Measurements from ENCODE around the gene HS6ST2.

HS6ST2 gene

GRCh38 chrX:132795181-132795580, 163.2 kb downstream of the HS6ST2 start:
- no peak for DNase-seq (ENCODE audit: low spot score)

GRCh38 chrX:132791714-132792113, 166.7 kb downstream of the HS6ST2 start:
- no peak for DNase-seq (ENCODE audit: low spot score)

GRCh38 chrX:132790329-132790728, 168.1 kb downstream of the HS6ST2 start:
- no peak for DNase-seq (ENCODE audit: low spot score)

GRCh38 chrX:132786217-132786616, 172.2 kb downstream of the HS6ST2 start:
- DNase-seq (ENCODE audit: low spot score), result no peak

GRCh38 chrX:132778917-132779316, 179.5 kb downstream of the HS6ST2 start:
- peak; percentile 6 for DNase-seq (ENCODE audit: low spot score)

GRCh38 chrX:132776486-132777210, 181.8 kb downstream of the HS6ST2 start:
- no peak for DNase-seq (ENCODE audit: low spot score)

GRCh38 chrX:132775263-132775823, 183.1 kb downstream of the HS6ST2 start:
- no peak for DNase-seq (ENCODE audit: low spot score)

GRCh38 chrX:132774010-132774714, 184.3 kb downstream of the HS6ST2 start:
- DNase-seq (ENCODE audit: low spot score), result no peak

- no peak for DNase-seq (ENCODE audit: low spot score)
These were observed 188.8 kb downstream of the HS6ST2 start for GRCh38 chrX:132769609-132770008.

GRCh38 chrX:132766452-132766851, 192.0 kb downstream of the HS6ST2 start:
- DNase-seq (ENCODE audit: low spot score), result no peak

- no peak for DNase-seq (ENCODE audit: low spot score)
These were observed 194.9 kb downstream of the HS6ST2 start for GRCh38 chrX:132763528-132763927.

GRCh38 chrX:132758759-132759158, 199.7 kb downstream of the HS6ST2 start:
- no peak for DNase-seq (ENCODE audit: low spot score)

- DNase-seq (ENCODE audit: low spot score), result no peak
These were observed 201.3 kb downstream of the HS6ST2 start for GRCh38 chrX:132757066-132757623.

- no peak for DNase-seq (ENCODE audit: low spot score)
These were observed 202.0 kb downstream of the HS6ST2 start for GRCh38 chrX:132756439-132756838.

- DNase-seq (ENCODE audit: low spot score), result no peak
These were observed 207.3 kb downstream of the HS6ST2 start for GRCh38 chrX:132751063-132751690.

GRCh38 chrX:132750331-132751062, 207.9 kb downstream of the HS6ST2 start:
- DNase-seq (ENCODE audit: low spot score), result no peak

GRCh38 chrX:132749406-132749805, 209.0 kb downstream of the HS6ST2 start:
- no peak for DNase-seq (ENCODE audit: low spot score)

- no peak for DNase-seq (ENCODE audit: low spot score)
These were observed 209.5 kb downstream of the HS6ST2 start for GRCh38 chrX:132748909-132749308.

GRCh38 chrX:132748268-132748667, 210.2 kb downstream of the HS6ST2 start:
- no peak for DNase-seq (ENCODE audit: low spot score)

- DNase-seq (ENCODE audit: low spot score), result no peak
These were observed 212.8 kb downstream of the HS6ST2 start for GRCh38 chrX:132745593-132745992.

- DNase-seq (ENCODE audit: low spot score), result no peak
These were observed 214.0 kb downstream of the HS6ST2 start for GRCh38 chrX:132744470-132744869.

GRCh38 chrX:132743086-132743485, 215.3 kb downstream of the HS6ST2 start:
- no peak for DNase-seq (ENCODE audit: low spot score)
